ENCODE measurements around the gene PDXK.

The PDXK gene

DNA sequence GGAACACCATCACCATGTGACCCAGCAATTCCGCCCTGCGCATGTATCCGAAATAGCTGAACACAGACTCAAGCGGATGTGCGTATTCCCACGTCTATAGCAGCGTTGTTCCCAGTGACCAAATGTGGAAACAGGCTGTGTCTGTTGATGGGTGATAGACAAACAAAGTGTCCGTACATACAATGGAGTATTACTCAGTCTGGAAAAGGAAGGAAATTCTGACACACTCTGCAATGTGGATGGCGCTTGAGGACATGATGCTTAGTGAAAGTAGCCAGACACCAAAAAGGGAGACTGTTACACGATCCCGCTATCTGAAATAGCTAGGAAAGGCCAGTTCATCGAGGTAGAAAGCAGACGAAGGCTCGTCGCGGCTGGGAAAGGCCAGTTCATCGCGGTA, 25.8 kb downstream of the PDXK start:
- no peak for DNase-seq

DNA sequence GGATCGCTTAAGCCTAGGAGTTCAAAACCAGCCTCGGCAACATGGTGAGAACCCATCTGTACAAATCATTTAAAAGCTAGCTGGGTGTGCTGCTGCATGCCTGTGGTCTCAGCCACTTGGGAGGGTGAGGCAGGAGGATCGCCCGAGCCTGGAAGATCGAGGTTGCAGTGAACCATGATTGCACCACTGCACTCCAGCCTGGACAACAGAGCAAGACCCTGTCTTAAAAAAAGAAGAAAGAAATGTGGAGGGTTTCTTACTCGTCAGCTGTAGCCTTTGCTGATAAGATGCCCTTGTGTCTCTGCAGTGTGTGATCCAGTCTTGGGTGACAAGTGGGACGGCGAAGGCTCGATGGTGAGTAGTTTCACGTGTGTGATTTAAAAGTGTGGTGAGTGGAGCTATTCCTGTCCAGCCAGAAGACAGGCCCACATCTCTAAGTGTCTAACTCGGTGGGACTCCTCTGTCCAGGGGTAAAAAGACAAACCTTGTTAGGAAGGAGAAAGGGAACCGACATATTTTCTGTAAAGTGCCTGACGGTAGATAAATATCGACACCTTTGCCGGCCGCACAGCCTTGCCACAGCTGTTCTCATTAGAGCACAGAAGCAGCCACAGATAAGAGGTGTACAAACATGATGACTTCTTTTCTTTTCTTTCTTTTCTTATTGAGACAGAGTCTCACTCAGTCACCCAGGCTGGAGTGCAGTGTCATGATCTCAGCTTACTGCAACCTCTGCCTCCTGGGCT, 27.0 kb downstream of the PDXK start:
- DNase-seq: no peak

DNA sequence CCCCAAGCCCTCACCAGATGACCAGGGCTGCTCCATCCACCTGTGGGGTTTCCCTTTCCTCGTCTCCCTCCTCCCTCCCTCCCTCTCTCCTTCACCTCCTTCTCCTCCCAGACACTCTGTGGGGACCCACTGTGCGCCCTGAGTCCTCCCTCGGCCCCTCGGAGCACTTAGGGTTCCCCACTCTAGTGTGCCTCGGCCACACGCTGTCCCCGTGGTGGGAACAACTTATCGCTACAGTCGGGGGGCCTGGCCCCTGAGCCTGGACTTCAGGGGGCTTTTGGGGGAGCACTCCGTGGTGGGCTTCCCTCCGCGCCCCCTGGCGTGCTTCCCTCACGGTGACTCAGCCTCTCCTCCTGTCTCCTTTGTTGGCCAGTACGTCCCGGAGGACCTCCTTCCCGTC, 29.7 kb downstream of the PDXK start:
- DNase-seq: no peak

DNA sequence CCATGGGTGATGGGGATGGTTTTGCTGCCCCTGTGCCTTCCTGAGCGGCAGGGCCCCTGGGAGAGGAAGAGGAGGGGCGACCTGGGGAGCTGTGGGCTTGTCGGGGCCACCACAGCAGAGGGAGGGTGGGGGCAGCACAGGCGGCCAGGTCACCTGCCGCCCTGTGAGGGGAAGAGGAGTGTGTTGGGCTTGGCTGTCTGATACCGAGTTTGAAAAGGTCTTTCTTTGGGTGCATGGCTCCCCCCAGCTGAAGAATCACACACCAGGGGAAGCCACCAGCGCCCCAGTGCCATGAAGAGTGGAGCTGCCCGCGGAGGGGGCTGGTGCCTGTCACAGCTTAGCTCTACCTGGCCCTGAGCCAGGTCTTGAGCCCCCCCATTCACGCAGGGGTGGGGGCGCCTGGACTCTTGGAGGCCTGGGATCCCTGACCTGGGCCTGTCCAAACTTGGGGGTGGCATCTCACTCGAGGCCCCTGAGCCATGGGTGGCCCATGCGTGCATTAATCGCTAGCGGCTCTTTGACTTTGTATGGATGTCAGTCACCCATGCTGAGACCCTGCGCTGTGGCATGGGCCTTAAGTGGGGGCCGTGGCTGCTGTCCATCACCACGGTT, 30.8 kb downstream of the PDXK start:
- no peak for DNase-seq

DNA sequence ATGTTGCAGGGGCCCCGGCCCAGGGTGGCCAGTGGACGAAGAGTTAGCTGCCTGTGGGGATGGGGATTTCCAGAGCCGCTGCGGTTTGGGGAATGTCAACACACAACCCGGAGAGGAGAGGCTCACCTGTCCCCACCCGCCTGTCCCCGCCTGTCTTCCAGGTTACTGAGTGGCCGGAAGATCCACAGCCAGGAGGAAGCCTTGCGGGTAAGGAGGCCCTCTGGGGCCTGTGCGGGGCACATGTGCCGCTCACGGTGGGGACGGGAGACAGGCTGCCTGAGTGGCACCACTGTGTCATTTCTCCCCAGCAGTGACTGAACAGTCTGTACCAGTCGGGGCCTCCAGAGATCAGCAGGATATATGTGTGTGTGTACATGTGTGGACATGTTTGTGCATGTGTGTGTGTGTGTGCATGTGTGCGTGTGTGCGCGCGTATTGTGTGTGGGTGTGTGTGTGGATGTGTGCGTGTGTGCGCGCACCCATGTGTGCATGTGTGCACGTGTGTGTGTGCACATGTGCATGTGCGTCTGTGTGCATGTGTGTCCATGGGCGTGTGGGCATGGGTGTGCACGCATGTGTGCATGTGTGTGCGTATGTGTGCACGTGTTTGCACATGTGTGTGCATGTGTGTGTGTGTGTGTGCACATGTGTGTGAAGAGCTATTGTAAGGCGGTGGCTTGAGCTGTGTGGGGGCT, 31.6 kb downstream of the PDXK start:
- DNase-seq: no peak

DNA sequence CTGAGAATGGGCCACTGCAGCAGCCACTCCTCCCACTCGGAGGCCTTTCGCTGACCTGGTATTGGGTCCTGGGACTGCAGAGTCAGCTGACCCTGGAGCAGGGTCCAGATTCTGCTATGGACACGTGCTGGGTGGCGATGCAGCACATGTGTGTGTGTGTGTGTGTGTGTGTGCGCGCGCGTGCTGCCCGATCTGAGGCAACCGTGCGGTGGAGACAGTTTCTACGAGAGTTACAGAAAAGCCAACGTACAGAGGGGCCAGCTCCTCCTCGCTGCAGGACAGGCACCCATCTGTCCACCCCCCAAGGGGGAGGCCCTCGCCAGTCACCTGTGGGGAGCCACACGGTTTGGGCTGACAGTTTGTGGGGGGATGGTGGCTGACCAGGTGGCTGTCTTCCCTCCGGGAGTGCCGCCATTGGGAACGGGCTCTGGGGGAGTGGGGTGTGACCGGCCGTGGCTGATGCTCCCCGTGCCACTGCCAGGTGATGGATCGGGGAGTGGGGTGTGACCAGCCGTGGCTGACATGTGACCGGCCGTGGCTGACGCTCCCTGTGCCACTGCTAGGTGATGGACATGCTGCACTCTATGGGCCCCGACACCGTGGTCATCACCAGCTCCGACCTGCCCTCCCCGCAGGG, 33.1 kb downstream of the PDXK start:
- no peak for DNase-seq

DNA sequence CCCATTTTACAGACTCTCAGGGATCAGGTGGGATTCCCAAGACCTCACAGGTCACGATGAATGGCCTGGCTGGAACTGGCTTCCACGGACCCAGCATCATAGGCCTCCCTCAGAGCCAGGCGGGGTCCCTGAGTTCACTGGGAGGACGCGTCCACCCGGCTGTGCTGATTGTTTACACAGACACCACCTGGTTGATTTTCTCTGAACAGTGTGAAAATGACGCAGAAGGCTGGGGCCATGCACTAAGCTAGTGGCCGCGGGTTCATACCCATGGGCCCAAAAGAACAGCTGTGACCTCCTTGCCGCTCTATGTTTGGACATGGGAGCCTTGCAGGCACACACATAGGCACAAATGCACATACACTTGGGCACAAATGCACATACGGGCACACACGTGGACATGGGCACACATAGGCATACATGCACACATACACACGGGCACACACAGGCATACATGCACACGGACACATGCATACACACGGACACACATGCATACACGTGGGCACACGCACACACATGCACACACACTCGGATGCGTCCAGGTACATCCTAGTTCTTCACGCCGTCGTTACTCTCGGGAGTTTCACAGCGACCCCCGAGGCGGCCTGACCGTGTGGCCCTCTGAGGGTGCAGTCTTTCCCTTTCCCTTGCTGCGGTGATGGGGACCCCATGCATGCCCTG, 34.0 kb downstream of the PDXK start:
- DNase-seq: no peak

DNA sequence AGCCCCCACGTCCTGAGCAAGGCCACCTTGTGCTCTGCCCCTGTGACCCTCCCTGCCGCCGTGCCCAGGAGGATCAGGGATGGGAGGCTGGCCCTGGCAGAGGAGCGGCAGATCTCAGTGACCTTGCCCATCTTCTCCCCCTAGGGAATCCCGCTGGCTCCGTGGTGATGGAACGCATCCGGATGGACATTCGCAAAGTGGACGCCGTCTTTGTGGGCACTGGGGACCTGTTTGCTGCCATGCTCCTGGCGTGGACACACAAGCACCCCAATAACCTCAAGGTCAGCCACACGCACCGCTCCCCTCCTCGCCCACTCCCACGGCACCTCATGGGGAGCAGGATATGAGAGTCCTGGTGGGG, 34.5 kb downstream of the PDXK start:
- DNase-seq: no peak

DNA sequence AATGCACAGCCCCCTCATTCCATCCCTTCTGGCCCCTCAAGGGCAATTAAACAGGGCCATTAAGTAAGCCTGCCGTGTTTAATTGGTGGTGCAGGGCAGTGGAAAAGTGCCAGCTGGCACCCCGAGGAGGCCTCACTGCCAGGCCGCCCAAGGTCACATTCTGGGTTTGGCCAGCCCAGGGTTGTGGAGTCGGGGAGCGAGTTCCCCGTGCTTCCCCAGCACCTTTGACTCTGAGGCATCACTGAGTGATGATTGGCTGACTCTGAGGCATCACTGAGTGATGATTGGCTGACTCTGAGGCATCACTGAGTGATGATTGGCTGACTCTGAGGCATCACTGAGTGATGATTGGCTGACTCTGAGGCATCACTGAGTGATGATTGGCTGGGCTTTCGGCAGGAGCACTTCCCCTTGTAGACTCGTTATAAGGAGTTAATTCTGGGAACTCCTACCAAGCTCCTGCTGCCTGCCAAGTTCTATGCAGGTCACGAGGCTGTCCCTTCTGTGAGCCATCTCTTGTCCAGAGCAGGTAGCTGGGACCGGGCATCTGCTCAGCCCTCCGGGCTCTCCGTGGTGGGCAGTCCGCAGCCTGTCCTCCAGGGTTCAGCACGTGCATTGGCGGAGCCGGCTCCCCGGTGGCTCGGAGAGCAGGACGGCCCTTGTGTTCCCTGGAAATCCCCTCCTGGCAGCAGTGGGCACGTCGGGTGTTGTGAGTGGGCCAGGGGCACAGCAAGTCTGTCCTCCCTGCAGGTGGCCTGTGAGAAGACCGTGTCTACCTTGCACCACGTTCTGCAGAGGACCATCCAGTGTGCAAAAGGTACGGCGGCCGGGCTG, 36.2 kb downstream of the PDXK start:
- DNase-seq: no peak

DNA sequence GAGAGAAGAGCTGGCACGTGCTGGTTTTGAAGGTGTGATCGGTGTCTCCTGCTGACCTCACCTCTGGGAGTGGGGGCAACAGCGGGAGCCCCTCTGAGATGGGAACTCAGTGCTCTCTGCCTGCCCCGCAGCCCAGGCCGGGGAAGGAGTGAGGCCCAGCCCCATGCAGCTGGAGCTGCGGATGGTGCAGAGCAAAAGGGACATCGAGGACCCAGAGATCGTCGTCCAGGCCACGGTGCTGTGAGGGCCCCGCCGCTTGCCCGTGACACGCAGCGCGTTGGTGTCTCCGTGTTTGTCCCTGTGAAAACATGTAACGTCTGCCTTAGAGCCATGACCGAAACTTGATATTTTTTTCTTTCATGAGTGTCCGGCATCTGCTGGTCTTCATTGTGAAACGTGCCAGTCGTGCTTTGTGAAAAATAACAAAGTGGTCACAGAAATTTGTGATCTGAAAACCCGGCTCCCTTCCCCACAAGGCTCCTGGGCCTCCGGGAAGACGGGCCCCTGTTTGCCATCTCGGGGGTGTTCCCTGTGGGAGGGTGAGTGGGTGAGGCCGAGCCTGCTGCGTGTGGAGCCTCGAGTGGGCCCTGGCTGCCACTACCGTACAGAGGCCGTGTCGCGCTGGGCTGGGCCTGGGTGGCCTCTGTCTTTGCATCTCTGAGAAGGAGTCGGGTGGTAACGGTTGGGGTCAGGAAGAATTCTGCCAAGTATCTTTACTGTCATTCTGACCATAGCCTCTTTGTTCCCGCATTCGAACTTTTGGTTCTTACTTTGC, 37.1 kb downstream of the PDXK start:
- DNase-seq: no peak

DNA sequence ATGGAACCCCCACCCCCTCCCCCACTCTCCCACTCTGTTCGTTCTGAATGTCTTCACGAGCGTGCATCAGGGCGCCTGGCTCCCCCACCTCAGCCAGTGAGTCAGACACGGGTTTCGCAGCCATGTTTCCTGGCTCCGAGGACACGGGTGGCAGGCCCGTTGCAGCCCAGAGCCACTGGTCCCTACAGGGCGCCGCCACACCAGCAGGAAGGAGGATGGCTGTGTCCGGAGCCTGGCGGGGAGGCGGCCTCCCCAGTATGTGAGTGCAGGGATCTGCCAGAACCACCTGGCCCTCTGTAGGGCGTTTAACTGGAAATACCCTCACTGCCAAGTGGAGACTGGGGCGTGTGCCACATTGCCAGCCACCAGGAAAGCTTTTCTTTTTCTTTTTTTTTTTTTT, 38.7 kb downstream of the PDXK start:
- no peak for DNase-seq

DNA sequence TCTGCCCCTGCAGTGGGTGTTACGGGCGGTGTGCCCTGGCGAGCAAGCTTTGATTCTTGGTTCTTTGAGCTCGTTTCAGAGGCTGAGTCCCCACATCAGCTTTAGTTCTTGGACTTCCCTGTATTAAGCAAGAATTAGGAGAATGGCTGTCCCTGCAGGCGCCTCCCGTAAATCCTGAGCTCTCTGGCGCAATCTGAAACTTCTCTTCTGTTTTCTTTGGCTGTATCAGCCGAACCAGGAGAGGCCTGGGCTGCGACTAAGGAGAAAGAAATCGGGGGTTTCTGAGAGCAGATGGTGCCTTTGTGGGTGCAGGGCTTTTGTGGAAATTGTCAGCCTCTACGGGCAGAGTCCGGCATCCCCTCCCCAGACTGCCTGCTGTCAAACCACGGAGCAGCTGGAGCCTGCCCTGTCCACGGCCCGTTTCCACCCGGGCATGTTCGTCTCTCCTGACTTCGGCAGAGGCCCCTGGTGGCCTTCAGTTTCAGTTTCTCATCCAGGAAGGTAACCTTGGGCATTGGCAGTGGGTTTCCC, 39.2 kb downstream of the PDXK start:
- no peak for DNase-seq

DNA sequence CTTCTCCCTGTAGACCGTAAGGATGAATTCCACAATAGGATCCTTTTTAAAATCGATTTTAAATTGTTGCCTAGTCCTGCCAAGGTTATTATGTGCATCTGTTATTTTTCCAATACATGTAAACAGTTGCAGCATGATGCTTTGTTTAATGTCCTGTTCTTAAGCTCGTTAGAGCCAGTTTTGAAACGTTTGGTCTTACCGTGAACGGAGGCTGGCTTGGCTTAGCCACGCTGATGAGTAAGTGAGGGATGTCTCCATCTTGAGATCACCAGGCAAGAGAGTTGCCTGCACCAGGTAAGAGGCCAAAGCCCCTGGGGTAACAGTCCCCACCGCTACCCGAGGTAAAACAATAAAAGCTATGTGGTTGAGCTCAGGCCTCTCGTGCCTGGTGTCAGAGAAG, 39.9 kb downstream of the PDXK start:
- no peak for DNase-seq

DNA sequence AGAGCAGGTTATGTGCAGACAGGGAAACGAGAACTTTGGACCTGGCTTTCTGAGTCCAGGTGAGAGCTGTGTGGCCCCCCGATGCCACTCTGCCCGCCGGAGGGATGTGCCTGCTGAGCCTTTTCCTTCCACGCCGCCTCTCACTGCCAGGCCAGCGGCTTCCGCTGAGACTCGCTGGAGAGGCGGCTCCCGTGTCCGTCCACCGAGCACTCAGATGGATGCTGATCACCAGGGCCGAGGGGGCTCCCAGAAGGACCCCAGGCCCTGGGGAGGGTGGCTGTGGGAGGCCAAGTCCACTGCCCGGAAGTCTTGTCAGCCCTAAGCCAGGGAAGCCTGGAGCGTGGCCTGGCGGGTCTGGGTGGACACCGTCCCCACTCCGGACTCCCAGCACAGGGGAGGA, 40.7 kb downstream of the PDXK start:
- DNase-seq: no peak

DNA sequence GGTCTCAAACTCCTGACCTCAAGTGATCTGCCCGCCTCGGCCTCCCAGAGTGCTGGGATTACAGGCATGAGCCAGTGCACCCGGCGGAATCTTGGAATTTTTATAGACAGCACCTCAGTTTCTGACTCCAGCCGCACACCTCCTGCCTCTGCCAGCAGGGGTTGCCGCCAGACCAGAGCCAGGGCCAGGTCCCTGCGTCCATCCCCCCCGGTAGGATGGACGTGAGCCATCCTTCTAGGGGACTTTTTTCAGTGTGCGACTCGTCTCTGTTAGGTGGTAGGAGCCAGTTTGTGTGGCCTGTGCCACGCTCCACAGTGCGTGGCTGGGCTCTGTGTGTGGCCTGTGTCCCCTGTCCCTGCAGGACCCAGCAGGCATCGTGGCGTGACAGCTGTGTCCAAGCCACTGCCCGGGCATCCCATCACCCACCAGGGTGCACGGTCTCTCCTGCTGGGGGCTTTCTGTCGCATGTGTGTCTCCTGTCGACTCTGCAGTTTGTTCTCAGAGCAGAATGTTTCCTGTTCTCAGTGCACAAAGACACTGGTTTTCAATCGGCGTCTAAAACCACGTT, 41.5 kb downstream of the PDXK start:
- no peak for DNase-seq

DNA sequence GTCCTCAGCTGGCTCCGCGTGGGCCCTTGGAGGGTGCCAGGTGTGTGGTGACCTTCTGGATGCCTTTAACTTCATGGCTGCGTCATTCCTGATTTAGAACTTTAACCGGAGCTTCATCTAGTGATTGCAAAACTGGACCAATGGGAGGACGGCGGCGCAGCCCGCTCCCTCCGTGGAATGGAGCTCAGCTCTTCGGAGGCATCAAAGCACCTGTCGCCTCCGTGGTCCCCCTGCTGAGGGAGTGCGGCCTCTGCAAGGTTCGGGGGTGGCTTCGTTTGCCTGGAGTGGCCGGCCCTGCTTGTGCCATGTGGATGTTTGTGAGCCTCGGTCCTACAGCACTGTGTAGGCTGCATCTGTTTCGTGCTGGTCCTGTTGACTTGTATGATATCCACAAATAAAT, 43.0 kb downstream of the PDXK start:
- DNase-seq: no peak

DNA sequence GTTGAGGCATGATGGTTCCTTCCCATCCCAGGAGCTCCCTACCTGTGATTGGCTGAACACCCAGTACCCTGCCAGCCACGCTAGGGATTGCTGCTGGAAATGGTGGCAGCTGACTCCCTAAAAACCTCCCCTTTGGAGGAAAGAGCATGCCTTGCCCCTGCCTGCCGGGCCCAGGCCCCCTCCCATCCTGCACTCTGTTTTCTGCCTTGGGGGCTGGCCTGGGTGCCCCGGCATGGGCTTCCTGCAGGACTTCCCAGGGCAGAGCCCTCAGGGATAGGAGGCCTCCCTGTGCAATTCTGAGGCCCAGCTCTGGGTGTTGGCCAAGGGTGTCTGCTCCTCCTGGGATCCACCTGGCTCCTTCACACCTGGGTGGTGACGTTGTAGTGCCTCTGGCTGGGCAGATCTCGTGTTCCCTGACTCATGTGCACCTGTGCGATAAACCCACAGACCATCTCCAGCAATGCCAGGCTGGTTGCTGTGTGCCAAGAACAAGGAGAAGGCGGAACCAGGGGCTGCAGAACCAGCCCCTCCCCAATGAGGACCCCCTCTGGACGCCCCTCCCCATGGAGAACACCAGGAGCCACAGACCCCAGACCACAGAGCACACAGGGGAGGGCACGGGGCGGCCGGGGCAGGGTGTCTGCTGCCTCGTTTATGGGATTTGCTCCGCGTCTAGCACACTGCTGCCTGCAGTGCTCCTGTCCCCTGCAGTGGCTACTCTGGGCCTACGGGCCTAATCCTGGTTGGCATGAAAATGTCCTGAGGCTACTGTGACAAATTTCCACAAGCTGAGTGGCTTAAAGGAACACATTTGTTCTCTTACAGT, 43.6 kb downstream of the PDXK start:
- DNase-seq: no peak

DNA sequence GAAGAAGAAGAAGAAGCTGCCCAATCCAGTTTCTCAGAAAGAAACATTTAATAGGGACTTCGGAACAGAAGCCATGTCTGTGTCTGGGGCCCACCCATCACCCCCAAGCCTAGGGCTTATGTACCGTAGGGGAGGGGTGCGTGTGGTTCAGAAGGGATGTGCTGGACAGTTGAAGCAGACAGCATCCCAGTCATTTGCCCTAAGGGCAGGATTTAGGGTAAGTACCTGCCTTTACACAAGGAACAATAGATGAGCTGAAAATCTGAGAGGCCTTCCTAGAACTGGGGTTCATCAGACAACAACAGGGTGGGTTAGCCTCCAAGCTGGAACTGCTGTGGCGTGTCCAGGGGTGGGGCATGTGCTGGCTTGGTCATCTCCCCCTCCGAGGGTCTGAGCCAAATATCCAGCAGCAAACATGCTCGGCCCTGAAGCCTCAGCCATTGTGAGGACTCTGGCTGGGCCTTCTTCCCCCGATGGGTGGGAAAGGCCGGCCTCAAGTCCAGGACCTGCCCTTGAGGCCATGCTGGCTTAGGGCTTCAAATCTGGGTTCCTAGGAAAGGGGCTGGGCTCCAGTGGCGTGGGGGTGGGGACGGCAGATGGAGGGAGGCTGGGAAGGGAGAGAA, 45.1 kb downstream of the PDXK start:
- DNase-seq: no peak
